NCI-H526 treated with DMSO at 0.1 percent for 48 hours (cell line): ENCODE results near the gene TENT5C.

Experiments used
- DNase-seq: peaks from one replicate; lab custom pipeline; 2025; lab: John Stamatoyannopoulos, UW

The TENT5C gene

DNA sequence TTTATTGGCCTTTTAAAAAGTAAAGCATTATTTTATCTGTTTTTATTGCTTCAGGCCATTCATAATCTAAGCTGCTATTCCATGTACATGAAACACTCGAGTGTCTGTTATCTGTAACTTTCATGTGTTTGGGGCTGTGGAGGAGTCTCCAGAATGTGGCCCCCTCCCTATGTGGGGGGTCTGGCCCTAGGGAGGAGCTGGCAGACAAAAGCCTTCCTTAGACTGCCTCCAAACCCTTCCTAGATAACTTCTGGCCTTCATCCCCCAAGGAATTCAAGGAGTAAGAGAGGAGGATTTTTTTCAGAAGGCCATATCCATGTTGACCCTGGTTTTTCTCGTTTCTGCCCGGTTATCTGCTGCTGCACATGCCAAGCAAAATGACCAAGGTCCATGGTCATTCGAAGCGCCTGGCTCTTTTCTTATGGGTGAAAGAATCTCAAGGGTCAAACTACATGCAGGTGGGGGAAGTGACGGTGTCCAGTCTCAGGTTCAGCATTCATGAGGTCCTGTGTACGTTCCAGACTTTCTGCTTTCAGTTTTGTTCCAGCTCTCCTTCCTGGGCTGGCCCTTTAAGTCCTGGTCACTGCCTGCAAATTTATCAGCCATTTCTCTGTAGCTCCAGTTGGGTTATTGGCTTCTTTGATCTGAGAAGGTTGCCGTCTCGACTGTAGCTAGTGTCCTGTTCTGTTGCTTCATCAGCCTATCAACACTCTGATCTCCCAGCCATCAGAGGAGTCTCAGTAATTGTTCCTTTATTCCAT, 8.3 kb downstream of the TENT5C start:
- DNase-seq: no peak

DNA sequence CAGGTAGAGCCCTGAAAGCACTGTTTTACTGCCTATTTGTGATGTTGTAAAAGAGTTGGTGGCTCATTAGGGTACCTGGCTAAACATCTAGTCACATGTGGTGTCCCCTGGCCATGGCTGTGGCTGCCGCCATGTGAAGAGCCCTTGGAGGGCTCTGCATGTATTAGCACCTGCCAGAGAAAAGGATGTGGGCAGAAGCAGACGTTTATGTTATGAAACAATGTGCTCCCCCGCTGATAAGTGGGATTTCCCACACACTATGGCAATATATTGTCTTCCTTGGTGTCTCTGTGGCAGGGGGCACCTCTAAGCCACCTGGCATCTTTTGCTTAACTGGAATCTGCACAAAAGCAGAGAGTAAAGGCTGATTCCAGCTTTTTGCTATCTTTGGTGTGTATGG, 9.6 kb downstream of the TENT5C start:
- no peak for DNase-seq

- no peak for DNase-seq
Measured at GRCh38 chr1:117616356-117616755, 10.5 kb downstream of the TENT5C start.

GRCh38 chr1:117616967-117617366, 11.1 kb downstream of the TENT5C start:
- no peak for DNase-seq

GRCh38 chr1:117618450-117619122, 12.7 kb downstream of the TENT5C start:
- DNase-seq: no peak

DNA sequence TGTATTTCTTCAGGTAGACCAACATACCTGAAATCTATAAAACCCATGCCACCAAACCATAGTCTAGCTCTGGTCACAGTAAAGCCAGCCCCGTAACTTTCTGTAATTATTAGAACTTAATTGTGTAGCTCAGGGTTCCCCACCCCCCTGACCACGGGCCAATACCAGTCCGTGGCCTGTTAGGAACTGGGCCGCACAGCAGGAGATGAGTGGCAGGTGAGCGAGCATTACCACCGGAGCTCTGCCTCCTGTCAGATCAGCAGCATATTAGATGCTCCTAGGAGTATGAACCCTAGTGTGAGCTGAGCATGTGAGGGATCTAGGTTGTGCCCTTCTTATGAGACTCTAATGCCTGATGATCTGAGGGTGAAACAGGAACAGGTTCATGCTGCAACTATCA, 14.6 kb downstream of the TENT5C start:
- no peak for DNase-seq

- no peak for DNase-seq
Measured at GRCh38 chr1:117621316-117621715, 15.5 kb downstream of the TENT5C start.

- no peak for DNase-seq
Measured at GRCh38 chr1:117622726-117623125, 16.9 kb downstream of the TENT5C start.

DNA sequence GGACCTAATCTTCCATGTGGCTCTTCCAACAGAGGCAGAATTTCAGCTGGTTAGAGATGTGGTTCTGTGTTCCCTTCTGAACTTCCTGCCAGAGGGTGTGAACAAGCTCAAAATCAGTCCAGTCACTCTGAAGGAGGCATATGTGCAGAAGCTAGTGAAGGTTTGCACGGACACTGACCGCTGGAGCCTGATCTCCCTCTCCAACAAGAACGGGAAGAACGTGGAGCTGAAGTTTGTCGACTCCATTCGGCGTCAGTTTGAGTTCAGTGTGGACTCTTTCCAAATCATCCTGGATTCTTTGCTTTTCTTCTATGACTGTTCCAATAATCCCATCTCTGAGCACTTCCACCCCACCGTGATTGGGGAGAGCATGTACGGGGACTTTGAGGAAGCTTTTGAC, 17.3 kb downstream of the TENT5C start:
- DNase-seq: no peak

GRCh38 chr1:117623698-117624097, 17.9 kb downstream of the TENT5C start:
- no peak for DNase-seq

DNA sequence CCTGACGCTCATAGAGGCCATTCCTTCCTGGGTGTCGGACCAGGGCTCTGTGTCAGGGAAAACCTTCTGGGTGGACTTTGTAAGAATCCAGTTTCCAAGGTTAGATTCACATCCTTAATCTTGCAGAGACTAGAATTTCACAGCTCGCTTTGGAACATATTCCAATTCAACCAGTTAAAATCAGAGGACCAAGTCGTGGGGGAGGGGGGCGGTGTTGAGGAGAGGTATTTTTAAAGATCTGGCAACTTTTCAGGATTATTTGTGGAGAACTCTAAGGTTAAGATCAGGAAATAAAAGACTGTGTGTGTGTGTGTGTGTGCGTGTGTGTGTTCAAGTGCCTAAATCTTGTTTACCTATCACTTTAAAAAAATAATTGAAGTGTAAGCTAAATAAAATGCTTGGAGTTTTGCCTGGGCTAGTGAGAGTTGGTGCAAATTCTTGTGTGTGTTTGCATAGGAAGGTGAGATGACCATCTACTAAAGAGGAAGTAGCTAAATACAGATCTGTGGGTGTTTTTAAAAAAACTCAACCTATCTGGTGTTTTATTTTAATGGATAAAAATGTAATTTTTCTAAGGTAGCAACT, 21.8 kb downstream of the TENT5C start:
- no peak for DNase-seq

DNA sequence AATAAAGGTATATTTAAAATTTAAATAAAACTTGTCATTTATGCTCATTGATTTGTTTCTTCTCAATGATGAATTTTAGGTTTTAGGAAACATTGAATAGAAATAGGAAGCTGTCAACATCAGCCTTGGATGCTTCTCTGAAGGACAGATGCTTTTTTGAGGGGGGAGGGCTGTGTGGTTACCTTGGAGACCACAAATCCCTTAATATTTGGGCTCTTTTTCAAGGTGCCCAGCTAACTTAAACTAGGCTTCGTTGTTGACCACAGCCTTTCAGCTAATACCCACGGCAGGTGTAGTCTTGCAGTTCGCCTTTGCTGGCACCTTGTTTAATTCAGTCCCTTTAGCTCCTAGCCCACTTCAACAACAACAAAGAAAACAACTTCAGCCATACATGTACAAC, 22.5 kb downstream of the TENT5C start:
- no peak for DNase-seq

DNA sequence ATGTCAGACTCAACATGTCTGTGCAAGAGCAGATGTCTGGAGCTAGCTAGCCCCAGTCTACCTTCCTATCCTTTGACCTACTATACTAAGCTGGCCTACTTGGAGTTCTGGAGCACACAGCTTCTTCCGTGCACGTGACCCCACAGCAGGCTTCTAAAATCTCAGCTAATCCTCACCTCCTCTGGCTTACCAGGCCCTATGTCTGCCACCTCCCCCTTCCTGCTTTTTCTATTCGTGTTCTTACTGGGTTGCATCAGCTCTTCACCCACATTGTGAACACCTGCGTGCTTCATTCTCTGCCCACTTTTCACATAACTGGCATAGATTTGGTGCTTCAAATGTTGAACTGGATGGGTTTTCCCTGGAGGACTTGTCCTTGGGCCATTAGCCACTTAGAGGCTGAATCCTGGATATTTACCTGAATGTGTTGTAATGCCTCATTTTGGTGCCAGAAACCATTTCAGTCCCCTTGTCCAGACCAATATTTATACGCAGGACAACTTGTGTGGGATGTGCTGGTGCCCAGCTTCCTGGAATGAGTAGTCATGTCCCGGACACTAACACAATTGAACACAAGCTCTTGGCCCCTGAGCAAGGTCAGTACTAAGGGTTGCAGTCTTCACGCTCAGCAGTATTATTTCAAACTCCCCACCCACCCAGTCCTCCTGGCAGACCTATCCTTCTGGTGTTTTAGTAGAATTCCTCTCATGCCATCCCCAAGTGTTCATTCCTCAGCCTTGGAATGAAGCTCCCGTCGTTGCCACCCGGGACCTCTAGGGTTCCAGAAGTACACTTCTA, 24.0 kb downstream of the TENT5C start:
- DNase-seq: no peak

DNA sequence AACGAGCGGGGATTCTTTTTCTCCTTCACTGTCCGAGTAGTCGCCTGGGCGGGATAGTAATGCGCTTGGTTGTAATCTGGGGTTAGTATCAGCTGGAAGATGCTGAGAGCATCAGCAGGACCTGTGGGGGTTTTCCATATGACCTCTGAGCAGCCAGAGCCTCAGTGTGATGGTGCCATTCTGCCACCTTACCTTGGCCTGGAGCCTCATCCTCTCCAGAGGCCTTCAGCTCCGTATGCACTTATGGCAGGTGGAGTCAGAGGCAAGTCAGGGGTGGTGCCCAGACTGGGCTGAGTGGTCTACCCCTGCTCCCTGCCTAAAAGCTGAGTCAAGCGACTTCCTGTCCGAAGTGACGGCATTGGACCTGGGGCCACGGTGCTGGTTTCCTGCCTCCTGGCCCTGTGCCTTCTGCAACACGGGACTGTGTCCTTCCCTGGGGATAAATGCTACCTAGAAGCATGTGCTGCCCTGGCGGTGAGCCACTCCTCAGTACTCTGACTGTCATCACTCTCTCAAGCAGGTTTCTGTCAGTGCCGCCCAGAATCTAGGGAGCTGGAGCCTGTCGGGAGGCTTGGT, 24.7 kb downstream of the TENT5C start:
- DNase-seq: no peak

DNA sequence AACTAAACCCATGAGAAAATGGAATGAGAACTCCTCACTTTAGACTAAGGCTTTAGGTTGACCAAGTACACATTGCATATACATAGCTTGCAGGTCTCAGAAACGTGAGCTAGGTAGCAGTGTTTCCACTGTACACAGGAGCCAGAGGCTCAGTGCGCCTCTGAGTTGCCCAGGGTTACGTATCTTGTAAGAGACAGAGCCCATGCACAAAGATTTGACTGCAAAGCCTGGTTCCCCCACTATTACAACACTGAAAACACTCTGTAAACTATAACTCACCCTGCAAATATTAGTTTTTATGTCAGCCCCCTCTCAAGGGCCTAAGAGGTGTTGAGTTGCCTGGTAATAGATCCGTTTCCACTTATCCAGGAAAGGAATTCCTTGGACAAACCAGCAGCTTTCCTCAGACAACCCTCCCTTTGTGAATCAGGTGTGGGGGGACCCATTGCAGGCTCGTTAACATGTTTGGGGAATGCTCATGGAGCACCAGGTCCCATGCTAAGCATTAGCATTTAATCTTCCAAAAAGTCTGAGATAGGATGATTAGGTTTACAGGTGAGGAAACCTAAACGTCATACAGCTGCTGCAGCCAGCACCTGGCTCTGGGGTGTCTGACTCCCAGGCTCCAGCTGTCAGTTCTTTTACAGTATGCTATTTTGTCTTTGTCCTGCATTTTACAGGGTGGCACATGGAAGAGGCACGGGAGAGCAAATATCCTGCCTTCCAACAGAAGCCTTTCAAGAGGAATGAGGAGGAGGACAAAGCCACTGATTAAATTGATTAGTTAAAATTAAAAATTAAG, 25.7 kb downstream of the TENT5C start:
- DNase-seq: no peak

- no peak for DNase-seq
Measured at GRCh38 chr1:117632269-117633067, 26.6 kb downstream of the TENT5C start.

GRCh38 chr1:117633068-117633345, 27.2 kb downstream of the TENT5C start:
- DNase-seq: no peak

- DNase-seq: no peak
Measured at GRCh38 chr1:117633423-117633822, 27.6 kb downstream of the TENT5C start.

GRCh38 chr1:117633936-117634335, 28.1 kb downstream of the TENT5C start:
- DNase-seq: no peak

- no peak for DNase-seq
Measured at GRCh38 chr1:117634631-117635030, 28.8 kb downstream of the TENT5C start.

DNA sequence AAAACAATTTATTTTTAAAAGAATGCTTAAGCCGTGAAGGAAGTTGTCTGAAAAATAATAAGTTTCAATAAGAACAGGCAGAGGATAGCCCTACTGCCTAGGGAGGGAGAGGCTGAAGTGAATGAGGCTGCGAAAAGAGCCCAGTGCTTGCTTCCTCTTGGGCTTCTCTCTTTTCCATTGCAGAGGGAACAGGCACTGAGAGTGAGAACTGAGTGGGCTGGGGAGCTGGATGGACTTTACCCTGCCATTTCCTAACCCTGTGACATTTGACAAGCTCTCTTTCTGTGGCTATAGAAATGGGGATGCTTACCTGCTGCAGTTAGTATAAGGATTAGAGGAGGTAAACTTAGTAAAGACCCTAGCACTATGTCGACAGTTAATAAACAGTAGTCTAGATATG, 30.0 kb downstream of the TENT5C start:
- no peak for DNase-seq
